Activated naive CD4-positive, alpha-beta T cell treated with anti-CD3 and anti-CD28 coated beads, Interleukin-2, amount 10 ng/mL, durations not matched to agents 7 days and 5 days (primary cell): ENCODE data around the gene WDR47.
"Not testable (repeated sequence)": the region's sequence is repeated elsewhere in the genome, so short reads cannot be mapped to it uniquely, and the experiment has no call there.

ENCODE experiments used
- CTCF ChIA-PET: fragments of 350-600 bp; sonication (Branson Sonifier 250); formaldehyde crosslinking; loops from one replicate; lab custom pipeline; 2021; ENCODE audit warnings: antibody characterized with exemption; lab: Charles Lee
- DNase-seq: peaks from one replicate; pipeline ENCODE4 v3.0.0-alpha.2; 2020
- H3K27ac Mint-ChIP-seq: one replicate; pipeline ENCODE4 v1.8.0; 2021; ENCODE audit warnings: mild to moderate bottlenecking, moderate library complexity, mixed read lengths
- H3K27me3 Mint-ChIP-seq: one replicate; pipeline ENCODE4 v1.8.0; 2021; ENCODE audit warnings: mild to moderate bottlenecking, mixed read lengths
- H3K36me3 Mint-ChIP-seq: one replicate; pipeline ENCODE4 v1.8.0; 2021; ENCODE audit warnings: mixed read lengths
- H3K4me1 Mint-ChIP-seq: one replicate; pipeline ENCODE4 v1.8.0; 2021; ENCODE audit warnings: mixed read lengths
- H3K4me3 Mint-ChIP-seq: one replicate; pipeline ENCODE4 v1.8.0; 2021; ENCODE audit warnings: mild to moderate bottlenecking, moderate library complexity, mixed read lengths
- H3K9me3 Mint-ChIP-seq: one replicate; pipeline ENCODE4 v1.8.0; 2021; ENCODE audit warnings: mixed read lengths

Gene WDR47

DNA sequence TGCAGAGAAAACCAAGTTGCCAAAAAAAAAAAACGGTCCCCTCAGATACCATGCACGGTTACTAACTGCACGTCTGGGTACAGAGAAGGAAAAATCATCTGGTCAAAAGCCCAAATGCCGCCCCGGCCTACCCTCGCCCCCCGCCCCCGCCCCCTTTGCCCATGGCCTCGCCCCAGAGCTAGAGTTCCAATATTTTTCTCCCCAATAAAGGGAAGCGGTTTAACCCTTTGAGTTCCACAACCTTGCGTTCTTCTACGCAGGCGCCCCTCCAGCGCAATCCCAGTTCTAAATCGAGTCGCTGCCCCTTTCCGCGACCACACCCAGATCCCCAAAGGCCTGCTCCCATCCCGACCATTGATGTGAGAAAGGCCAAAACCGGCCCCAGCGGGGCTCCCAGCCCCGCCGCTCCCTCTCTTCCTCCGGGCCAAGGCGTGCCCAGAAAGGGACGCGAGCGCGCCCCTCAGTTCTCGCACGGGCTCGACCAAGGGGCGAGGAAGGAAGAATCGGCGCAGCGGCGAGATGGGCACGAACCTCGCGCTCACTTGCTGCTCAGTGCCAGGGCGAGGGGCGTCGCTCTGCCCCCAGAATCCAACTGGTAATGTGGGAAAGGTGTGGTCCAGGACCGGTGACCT, 797 bp downstream of the WDR47 start:
- CTCF ChIA-PET, result interaction anchor here (0.7 kb wide), 1 partner anchor 59 kb away, joined by 3 read pairs; no protein-coding TSS in a partner anchor
- Mint-ChIP-seq H3K4me1 (peaks cover 17% of the 10 kb centered on the region), H3K9me3 (no peaks in the 10 kb centered on the region), H3K27me3 (peaks cover 13% of the 10 kb centered on the region), H3K36me3 (no peaks in the 10 kb centered on the region), H3K27ac (peak overlapping the region; percentile 93), H3K4me3 (peak overlapping the region; percentile 96)
- DNase-seq, result peak; percentile 54

DNA sequence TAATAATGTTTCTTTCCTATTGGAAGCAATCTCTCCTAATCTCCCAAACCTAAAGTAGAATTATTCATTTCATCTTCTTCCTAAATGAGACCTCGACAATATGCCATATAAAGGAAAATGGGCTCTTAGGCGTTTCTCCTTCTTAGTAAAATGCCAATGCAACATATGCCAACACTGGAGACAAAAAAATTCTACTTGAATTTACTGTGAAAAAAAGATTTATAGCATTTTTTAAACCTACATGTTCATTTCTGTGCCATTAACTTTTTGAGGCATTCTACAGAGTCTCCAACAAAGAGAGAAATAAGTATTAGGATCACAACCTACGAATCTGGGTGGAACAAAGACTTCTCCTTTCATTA, 1.3 kb downstream of the WDR47 start:
- H3K4me1 Mint-ChIP-seq, result peaks cover 17% of the 10 kb centered on the region
- no peaks in the 10 kb centered on the region for H3K9me3 Mint-ChIP-seq
- H3K4me3 Mint-ChIP-seq, result peak overlapping the region; percentile 96
- H3K27ac Mint-ChIP-seq, result peak overlapping the region; percentile 93
- no peak for DNase-seq
- H3K36me3 Mint-ChIP-seq, result no peaks in the 10 kb centered on the region
- CTCF ChIA-PET, result interaction anchor here (0.7 kb wide), 1 partner anchor 60 kb away, joined by 3 read pairs; no protein-coding TSS in a partner anchor
- H3K27me3 Mint-ChIP-seq, result peaks cover 13% of the 10 kb centered on the region

DNA sequence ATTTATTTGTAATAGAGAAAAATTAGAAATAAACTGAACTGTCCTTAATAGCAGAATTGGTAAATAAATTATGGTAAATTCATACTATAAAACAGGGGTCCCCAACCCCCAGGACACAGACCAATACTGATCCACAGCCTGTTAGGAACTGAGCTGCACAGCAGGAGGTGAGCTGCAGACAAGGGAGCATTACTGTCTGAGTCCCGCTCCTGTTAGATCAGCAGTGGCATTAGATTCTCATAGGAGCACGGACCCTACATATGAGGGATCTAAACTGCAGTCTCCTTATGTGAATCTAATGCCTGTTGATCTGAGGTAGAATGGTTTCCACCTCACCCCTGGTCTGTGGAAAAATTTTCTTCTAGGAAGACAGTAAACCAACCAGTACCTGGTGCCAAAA, 7.5 kb downstream of the WDR47 start:
- CTCF ChIA-PET, result no interaction called here
- Mint-ChIP-seq H3K27ac (no peak overlapping the region), H3K9me3 (no peaks in the 10 kb centered on the region), H3K4me3 (no peak overlapping the region), H3K36me3 (no peaks in the 10 kb centered on the region), H3K27me3 (no peaks in the 10 kb centered on the region), H3K4me1 (no peaks in the 10 kb centered on the region)
- DNase-seq, result no peak

DNA sequence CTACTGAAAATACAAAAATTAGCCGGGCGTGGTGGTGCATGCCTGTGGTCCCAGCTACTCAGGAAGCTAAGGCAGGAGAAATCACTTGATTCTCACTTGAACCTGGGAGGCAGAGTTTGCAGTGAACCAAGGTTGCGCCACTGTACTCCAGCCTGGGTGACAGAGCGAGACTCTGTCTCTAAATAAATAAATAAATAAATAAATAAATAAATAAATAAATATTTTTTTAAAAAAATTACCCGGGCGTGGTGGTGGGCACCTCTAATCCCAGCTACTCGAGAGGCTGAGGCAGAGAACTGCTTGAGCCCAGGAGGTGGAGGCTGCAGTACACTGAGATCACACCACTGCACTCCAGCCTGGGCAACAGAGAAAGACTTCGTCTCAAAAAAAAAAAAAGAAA, 12.4 kb downstream of the WDR47 start:
- H3K9me3 Mint-ChIP-seq, H3K36me3 Mint-ChIP-seq, CTCF ChIA-PET, H3K4me3 Mint-ChIP-seq, H3K4me1 Mint-ChIP-seq, DNase-seq, H3K27me3 Mint-ChIP-seq, H3K27ac Mint-ChIP-seq: not testable (repeated sequence)

DNA sequence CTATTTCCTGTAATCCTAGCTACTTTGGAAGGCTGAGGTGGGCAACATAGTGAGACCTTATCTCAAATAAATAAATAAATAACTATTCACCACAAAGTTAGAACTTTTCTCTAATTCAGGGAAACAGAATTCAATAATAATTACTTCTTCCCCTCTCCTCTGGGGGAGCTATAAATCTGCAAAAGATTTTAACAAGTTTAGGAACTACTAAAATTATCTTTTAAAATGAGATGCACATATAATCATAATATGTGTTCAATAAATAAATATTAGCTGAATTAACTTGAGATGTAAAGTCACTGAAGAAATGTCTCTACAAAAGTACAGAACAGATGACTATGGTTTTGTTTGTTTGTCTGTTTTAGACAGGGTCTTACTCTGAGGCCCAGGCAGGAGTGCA, 14.1 kb downstream of the WDR47 start:
- no peak for DNase-seq
- H3K4me1 Mint-ChIP-seq, result no peaks in the 10 kb centered on the region
- CTCF ChIA-PET, result interaction anchor here (0.6 to 1.9 kb wide), 5 partner anchors 12 to 72 kb away, joined by 3 to 4 read pairs (median 4); no protein-coding TSS in a partner anchor
- H3K9me3 Mint-ChIP-seq, result no peaks in the 10 kb centered on the region
- H3K36me3 Mint-ChIP-seq, result peaks cover 2% of the 10 kb centered on the region
- H3K27me3 Mint-ChIP-seq, result no peaks in the 10 kb centered on the region
- no peak overlapping the region for H3K4me3 Mint-ChIP-seq
- H3K27ac Mint-ChIP-seq, result no peak overlapping the region

DNA sequence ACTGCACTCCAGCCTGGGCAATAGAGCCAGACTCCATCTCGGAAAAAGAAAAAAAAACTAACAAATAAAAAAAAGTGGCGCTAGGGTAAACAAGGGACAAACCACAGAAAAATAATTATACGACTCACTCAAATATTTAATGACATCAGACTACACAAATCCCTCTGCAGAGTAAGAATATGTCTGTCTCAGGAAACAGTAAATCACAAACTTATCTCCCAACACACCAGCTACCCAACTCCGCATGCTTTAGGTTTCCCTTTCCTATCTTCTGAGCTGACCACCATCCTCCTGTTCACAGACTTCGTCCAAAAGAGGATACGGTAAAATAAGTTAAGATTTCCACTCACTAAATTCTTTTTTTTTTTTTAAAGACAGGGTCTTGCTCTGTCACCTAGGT, 16.2 kb downstream of the WDR47 start:
- Mint-ChIP-seq H3K4me3 (no peak overlapping the region), H3K9me3 (no peaks in the 10 kb centered on the region), H3K36me3 (peaks cover 2% of the 10 kb centered on the region), H3K4me1 (no peaks in the 10 kb centered on the region), H3K27ac (no peak overlapping the region), H3K27me3 (no peaks in the 10 kb centered on the region)
- no peak for DNase-seq
- CTCF ChIA-PET, result interaction anchor here (0.6 to 0.9 kb wide), 2 partner anchors 66 to 87 kb away, joined by 3 read pairs; a partner anchor contains a TSS

DNA sequence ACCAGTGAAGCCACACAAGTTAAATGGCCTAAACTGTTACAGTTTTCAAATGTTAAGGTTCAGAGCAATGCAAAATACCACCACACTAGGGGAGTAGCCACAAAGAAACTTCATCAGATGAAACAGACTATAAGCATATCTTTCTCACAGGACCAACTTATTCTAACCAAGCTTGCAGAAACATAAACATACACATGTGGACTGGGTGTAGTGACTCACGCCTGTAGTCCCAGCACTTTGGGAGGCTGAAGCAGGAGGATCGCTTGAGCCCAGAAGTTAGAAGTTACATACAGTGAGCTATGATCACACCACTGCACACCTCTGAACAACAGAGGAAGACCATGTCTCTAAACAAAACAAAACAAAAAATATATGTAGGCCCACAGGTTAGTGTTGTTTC, 17.3 kb downstream of the WDR47 start:
- Mint-ChIP-seq H3K36me3 (peaks cover 3% of the 10 kb centered on the region), H3K27me3 (no peaks in the 10 kb centered on the region), H3K4me1 (no peaks in the 10 kb centered on the region), H3K4me3 (no peak overlapping the region), H3K27ac (peak overlapping the region; percentile 29), H3K9me3 (no peaks in the 10 kb centered on the region)
- DNase-seq, result no peak
- CTCF ChIA-PET, result interaction anchor here (0.6 kb wide), 1 partner anchor 109 kb away, joined by 3 read pairs; no protein-coding TSS in a partner anchor

DNA sequence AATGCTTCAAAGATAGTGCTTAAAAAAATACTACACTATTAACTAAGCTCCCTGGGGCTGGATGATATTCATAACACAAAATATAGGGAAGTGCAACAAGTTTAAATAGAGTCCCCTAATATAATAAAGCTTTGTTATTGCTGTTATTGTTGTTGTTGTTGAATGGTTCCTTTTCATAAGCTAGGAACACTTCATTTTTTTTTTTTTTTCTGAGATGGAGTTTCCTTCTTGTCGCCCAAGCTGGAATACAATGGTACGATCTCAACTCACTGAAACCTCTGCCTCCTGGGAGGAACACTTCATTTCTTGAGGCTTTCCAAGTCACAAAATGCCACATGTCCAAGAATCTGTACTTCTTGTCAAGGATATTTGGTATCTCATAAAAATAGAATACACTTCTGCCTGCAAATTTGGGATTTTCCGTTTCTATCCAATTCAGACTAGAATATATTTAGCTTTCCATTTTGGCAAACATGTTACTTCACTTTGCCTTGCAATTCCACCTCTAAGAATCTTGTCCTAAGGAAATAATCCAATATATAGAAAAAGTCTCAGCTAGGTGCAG, 21.1 kb downstream of the WDR47 start:
- H3K4me1 Mint-ChIP-seq, result no peaks in the 10 kb centered on the region
- CTCF ChIA-PET, result no interaction called here
- no peak overlapping the region for H3K4me3 Mint-ChIP-seq
- H3K9me3 Mint-ChIP-seq, result no peaks in the 10 kb centered on the region
- no peak for DNase-seq
- peaks cover 11% of the 10 kb centered on the region for H3K36me3 Mint-ChIP-seq
- H3K27me3 Mint-ChIP-seq, result no peaks in the 10 kb centered on the region
- H3K27ac Mint-ChIP-seq, result no peak overlapping the region

DNA sequence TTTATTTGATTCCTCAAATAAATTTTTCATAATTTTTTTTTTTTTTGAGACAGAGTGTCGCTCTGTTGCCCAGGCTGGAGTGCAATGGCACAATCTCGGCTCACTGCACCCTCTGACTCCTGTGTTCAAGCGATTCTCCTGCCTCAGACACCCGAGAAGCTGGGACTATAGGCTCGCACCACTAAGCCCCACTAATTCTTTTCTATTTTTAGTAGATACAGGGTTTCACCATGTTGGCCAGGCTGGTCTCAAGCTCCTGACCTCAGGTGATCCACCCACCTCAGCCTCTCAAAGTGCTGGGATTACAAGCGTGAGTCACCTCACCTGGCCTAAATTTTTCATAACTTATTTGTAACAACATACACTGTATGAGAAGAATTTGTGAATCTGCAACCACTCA, 24.2 kb downstream of the WDR47 start:
- not testable (repeated sequence) for DNase-seq, H3K9me3 Mint-ChIP-seq, H3K4me3 Mint-ChIP-seq, H3K27ac Mint-ChIP-seq, H3K27me3 Mint-ChIP-seq, H3K4me1 Mint-ChIP-seq
- CTCF ChIA-PET, result interaction anchor here (0.6 kb wide), 2 partner anchors 9 to 113 kb away, joined by 4 read pairs; no protein-coding TSS in a partner anchor
- peaks cover 11% of the 10 kb centered on the region for H3K36me3 Mint-ChIP-seq

DNA sequence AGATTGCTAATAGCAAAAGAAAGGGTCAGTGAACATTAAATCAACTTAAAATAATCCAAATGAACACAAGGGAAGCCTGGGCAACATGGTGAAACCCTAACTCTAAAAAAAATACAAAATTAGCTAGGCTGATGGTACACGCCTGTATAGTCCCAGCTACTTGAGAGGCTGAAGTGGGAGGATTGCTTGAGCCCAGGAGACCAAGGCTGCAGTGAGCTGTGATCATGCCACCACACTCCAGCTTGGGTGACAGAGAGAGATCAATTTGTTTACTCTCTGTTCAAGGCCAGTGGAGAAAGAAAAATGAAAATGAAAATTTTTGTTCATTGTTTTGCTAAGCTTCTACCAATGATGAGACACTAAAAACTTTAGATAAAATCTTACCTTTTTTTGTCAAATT, 24.8 kb downstream of the WDR47 start:
- no peak overlapping the region for H3K27ac Mint-ChIP-seq
- no peaks in the 10 kb centered on the region for H3K27me3 Mint-ChIP-seq
- H3K36me3 Mint-ChIP-seq, result peaks cover 11% of the 10 kb centered on the region
- no peaks in the 10 kb centered on the region for H3K9me3 Mint-ChIP-seq
- no peaks in the 10 kb centered on the region for H3K4me1 Mint-ChIP-seq
- CTCF ChIA-PET, result interaction anchor here (0.6 kb wide), 3 partner anchors 10 to 198 kb away, joined by 3 to 4 read pairs (median 4); no protein-coding TSS in a partner anchor
- H3K4me3 Mint-ChIP-seq, result no peak overlapping the region
- no peak for DNase-seq

DNA sequence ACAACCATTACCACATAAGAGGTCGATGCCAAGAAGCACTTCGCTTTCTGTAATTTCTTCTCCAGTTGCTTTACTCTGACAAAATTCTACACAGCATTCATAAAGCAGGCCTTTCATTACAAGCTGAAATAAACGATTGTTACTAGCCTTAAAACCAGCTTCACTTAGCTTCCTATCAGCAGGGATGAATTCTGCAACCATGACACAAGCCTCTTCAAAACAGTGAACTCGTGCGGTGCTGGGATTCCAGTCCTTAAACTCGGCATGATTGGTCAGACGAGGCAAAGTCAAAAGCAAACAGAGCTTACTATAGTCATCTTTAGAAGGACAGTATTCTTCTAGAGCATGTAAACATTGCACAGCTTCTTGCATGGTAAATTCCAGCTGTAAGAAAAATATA, 30.6 kb downstream of the WDR47 start:
- Mint-ChIP-seq H3K4me1 (no peaks in the 10 kb centered on the region), H3K27ac (no peak overlapping the region)

DNA sequence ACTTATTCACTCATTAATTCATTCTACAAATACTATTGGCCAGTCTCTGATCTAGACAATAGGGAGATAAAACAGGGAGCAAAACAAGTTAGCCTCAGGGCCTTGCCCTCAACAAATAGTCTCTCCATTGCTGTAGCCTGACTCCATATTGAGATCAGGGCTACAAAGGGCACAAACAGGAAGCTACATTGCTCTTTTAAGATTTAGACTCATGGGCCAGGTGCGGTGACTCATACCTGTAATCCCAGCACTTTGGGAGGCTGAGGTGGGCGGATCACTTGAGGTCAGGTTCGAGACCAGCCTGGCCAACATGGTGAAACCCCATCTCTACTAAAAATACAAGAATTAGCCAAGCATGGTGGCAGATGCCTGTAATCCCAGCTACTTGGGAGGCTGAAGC, 45.3 kb downstream of the WDR47 start:
- H3K27ac Mint-ChIP-seq, H3K4me1 Mint-ChIP-seq, CTCF ChIA-PET, H3K4me3 Mint-ChIP-seq, H3K27me3 Mint-ChIP-seq, DNase-seq, H3K9me3 Mint-ChIP-seq: not testable (repeated sequence)
- peaks cover 37% of the 10 kb centered on the region for H3K36me3 Mint-ChIP-seq

More for the DNA sequence above, 30.6 kb downstream of the WDR47 start:
- peaks cover 10% of the 10 kb centered on the region for H3K36me3 Mint-ChIP-seq
- H3K27me3 Mint-ChIP-seq, result no peaks in the 10 kb centered on the region
- H3K4me3 Mint-ChIP-seq, result no peak overlapping the region
- CTCF ChIA-PET, result no interaction called here
- H3K9me3 Mint-ChIP-seq, result no peaks in the 10 kb centered on the region
- no peak for DNase-seq

DNA sequence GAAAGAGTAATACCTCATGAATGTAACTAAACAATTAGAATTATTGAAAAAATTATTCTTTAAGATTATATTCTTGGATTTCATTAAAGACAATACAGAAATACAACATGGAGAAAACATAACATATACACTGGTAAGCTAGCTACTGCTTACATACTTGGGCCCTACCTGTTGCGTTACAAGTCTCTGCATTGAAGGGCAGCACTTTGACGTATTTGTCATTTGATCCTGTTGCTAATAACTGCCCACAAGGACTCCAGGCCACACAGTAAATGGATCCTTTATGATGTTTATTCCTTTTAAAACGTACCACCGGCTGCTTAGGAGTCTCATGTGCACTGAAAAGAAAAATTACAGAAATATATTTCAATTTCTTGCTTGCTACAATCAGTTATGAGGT, 58.8 kb downstream of the WDR47 start:
- Mint-ChIP-seq H3K27me3 (no peaks in the 10 kb centered on the region), H3K27ac (no peak overlapping the region), H3K36me3 (peaks cover 11% of the 10 kb centered on the region), H3K4me1 (no peaks in the 10 kb centered on the region), H3K4me3 (no peak overlapping the region), H3K9me3 (no peaks in the 10 kb centered on the region)
- CTCF ChIA-PET, result interaction anchor here (0.7 kb wide), 1 partner anchor 100 kb away, joined by 4 read pairs; no protein-coding TSS in a partner anchor
- no peak for DNase-seq

DNA sequence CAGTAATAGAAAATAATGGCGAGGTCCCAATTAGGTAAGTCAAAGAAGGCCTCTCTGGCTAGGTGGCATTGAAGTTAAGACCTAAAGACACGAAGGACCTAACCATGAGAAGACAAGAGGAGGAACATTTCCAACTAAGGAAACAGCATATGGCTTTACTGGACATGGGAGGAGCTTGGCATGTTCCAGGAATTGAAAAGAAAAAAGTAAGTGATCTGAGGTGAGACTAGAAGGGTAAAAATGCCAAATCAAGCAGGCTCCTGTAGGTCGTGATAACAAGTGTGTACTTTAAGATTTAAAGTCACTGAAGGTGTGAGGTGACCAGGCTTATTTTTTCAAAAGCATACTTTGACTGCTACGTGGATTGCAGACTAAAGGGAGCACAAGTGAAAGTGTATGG, 65.2 kb downstream of the WDR47 start:
- Mint-ChIP-seq H3K4me1 (peaks cover 5% of the 10 kb centered on the region), H3K27ac (no peak overlapping the region), H3K9me3 (no peaks in the 10 kb centered on the region), H3K27me3 (no peaks in the 10 kb centered on the region), H3K36me3 (peaks cover 22% of the 10 kb centered on the region), H3K4me3 (no peak overlapping the region)
- CTCF ChIA-PET, result interaction anchor here (1.2 kb wide), 1 partner anchor 80 kb away, joined by 3 read pairs; no protein-coding TSS in a partner anchor
- DNase-seq, result no peak

DNA sequence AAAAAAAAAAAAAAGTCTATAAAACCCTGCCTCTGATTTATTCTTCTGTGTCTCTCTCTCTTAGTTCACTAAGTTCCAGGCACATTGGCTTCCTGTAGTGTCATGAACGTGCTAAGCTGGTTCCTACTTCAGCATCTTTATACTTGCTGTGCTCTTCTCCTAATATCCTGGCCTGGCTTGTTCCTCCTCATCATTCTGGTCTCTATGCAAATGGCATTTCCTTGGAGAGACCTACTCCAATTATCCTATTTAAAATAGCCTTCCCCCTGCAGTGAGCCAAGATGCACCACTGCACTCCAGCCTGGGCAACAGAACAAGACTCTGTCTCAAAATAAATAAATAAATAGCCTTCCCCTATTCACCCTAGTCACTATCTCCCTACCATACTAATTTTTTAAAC, 69.0 kb downstream of the WDR47 start:
- CTCF ChIA-PET, result no interaction called here
- DNase-seq, result no peak
- Mint-ChIP-seq H3K4me1 (peaks cover 5% of the 10 kb centered on the region), H3K9me3 (no peaks in the 10 kb centered on the region), H3K27me3 (no peaks in the 10 kb centered on the region), H3K4me3 (no peak overlapping the region), H3K36me3 (peaks cover 29% of the 10 kb centered on the region), H3K27ac (no peak overlapping the region)
